ENCODE measurements around the gene TEP1.

The TEP1 gene

GRCh38 chr14:20429801-20430669, 16.7 kb upstream of the TEP1 start:
- peak; percentile 7 for DNase-seq

- DNase-seq, result no peak
These were observed 15.5 kb upstream of the TEP1 start for GRCh38 chr14:20428802-20429201.

GRCh38 chr14:20428010-20428365, 14.7 kb upstream of the TEP1 start:
- no peak for DNase-seq

- no peak for DNase-seq
These were observed 14.1 kb upstream of the TEP1 start for GRCh38 chr14:20427231-20428009.

GRCh38 chr14:20424851-20425250, 11.6 kb upstream of the TEP1 start:
- DNase-seq, result no peak

GRCh38 chr14:20422886-20423285, 9.6 kb upstream of the TEP1 start:
- DNase-seq, result no peak

GRCh38 chr14:20421267-20421666, 8.0 kb upstream of the TEP1 start:
- no peak for DNase-seq

- no peak for DNase-seq
These were observed 6.1 kb upstream of the TEP1 start for GRCh38 chr14:20419419-20419818.

- DNase-seq, result no peak
These were observed 5.2 kb upstream of the TEP1 start for GRCh38 chr14:20418501-20418909.

- no peak for DNase-seq
These were observed 4.2 kb upstream of the TEP1 start for GRCh38 chr14:20417250-20418186.

GRCh38 chr14:20416223-20416622, 2.9 kb upstream of the TEP1 start:
- no peak for DNase-seq

GRCh38 chr14:20415782-20416206, 2.5 kb upstream of the TEP1 start:
- DNase-seq, result peak; percentile 56

- DNase-seq, result peak; percentile 38
These were observed 412 bp upstream of the TEP1 start for GRCh38 chr14:20413744-20414082.

GRCh38 chr14:20412411-20412810, 890 bp downstream of the TEP1 start:
- no peak for DNase-seq

GRCh38 chr14:20409226-20409625, 4.1 kb downstream of the TEP1 start:
- DNase-seq, result no peak

GRCh38 chr14:20403521-20403920, 9.8 kb downstream of the TEP1 start:
- DNase-seq, result no peak

GRCh38 chr14:20400965-20401593, 12.2 kb downstream of the TEP1 start:
- DNase-seq, result peak; percentile 15

GRCh38 chr14:20400589-20400964, 12.7 kb downstream of the TEP1 start:
- no peak for DNase-seq

- no peak for DNase-seq
These were observed 15.8 kb downstream of the TEP1 start for GRCh38 chr14:20397511-20397910.

- DNase-seq, result no peak
These were observed 21.8 kb downstream of the TEP1 start for GRCh38 chr14:20391505-20391904.

GRCh38 chr14:20388159-20388558, 25.1 kb downstream of the TEP1 start:
- DNase-seq, result no peak

GRCh38 chr14:20387576-20387975, 25.7 kb downstream of the TEP1 start:
- no peak for DNase-seq

All from CD4-positive, alpha-beta T cell treated with Interleukin-6 for 4 hours (primary cell).